OCI-LY7 (cell line): Measurements from ENCODE around the gene AMBP. TPM values are rescaled to one million over a fixed set of nuclear protein-coding genes. Genes with fewer than 3 reads are reported as not detected.

Experiments used
- BruUV-seq: library from RNA; stranded (reverse); fragments of 400-500 nt; replicated peaks from 2 replicates; lab custom pipeline; 2021; lab: Mats Ljungman, UMichigan
- CTCF ChIA-PET: fragments of 300-600 bp; sonication (Branson Sonifier 250); formaldehyde crosslinking; loops from one replicate; lab custom pipeline; 2022; ENCODE audit warnings: antibody characterized with exemption; ENCODE audit not compliant: unreplicated experiment; lab: Charles Lee
- POLR2A ChIA-PET: fragments of 300-600 bp; sonication (Branson Sonifier 250); formaldehyde crosslinking; loops from one replicate; lab custom pipeline; 2022; ENCODE audit warnings: antibody characterized with exemption; lab: Charles Lee
- DNase-seq: peaks from one replicate; pipeline ENCODE4 v3.0.0-alpha.2; 2015; ENCODE audit warnings: low spot score
- H2AFZ ChIP-seq: fragments of 200-600 bp; sonication (generic), shearing (Covaris generic); 2 replicates; pipeline ENCODE4 v1.6.1; 2014; ENCODE audit warnings: mild to moderate bottlenecking, antibody characterized with exemption, low read length, moderate library complexity
- H3K27ac ChIP-seq: fragments of 200-600 bp; sonication (generic); 2 replicates; pipeline ENCODE4 v1.5.1; 2014; ENCODE audit warnings: mixed run types, low read depth, mild to moderate bottlenecking, moderate library complexity, low read length, inconsistent platforms; ENCODE audit not compliant: poor library complexity, severe bottlenecking
- H3K36me3 ChIP-seq: fragments of 200-600 bp; sonication (generic); 2 replicates; pipeline ENCODE4 v1.6.1; 2014; ENCODE audit warnings: mild to moderate bottlenecking, antibody characterized with exemption, low read length, moderate library complexity, mixed read lengths; ENCODE audit not compliant: insufficient read depth
- H3K4me1 ChIP-seq: fragments of 200-600 bp; sonication (generic); 2 replicates; pipeline ENCODE4 v1.5.1; 2014; ENCODE audit warnings: mild to moderate bottlenecking, low read length; ENCODE audit not compliant: insufficient read depth, poor library complexity, severe bottlenecking
- H3K4me2 ChIP-seq: fragments of 200-600 bp; sonication (generic); 2 replicates; pipeline ENCODE4 v1.6.1; 2014; ENCODE audit warnings: mild to moderate bottlenecking, low read length
- H3K4me3 ChIP-seq: fragments of 200-600 bp; sonication (generic); 2 replicates; pipeline ENCODE4 v1.5.1; 2014; ENCODE audit warnings: mild to moderate bottlenecking, low read depth, low read length; ENCODE audit not compliant: poor library complexity, severe bottlenecking
- H3K79me2 ChIP-seq: fragments of 200-600 bp; sonication (generic); 2 replicates; pipeline ENCODE4 v1.6.1; 2016; ENCODE audit warnings: low read depth, mild to moderate bottlenecking, low read length, moderate library complexity, mixed read lengths; ENCODE audit not compliant: insufficient read depth
- H3K9me2 ChIP-seq: fragments of 200-600 bp; sonication (generic); 2 replicates; pipeline ENCODE4 v1.6.1; 2016; ENCODE audit warnings: mild to moderate bottlenecking, low read length, mixed read lengths; ENCODE audit not compliant: insufficient read depth
- H3K9me3 ChIP-seq: fragments of 200-600 bp; sonication (generic); 2 replicates; pipeline ENCODE4 v1.6.1; 2014; ENCODE audit warnings: mild to moderate bottlenecking, mixed run types, low read length, mixed read lengths
- H4K20me1 ChIP-seq: fragments of 200-600 bp; sonication (generic); 2 replicates; pipeline ENCODE4 v1.6.1; 2014; ENCODE audit warnings: mild to moderate bottlenecking, antibody characterized with exemption, low read length, moderate library complexity, mixed read lengths; ENCODE audit not compliant: insufficient read depth
- EZH2phosphoT487 ChIP-seq: fragments of 200-600 bp; sonication (generic); IDR thresholded peaks from 2 replicates; pipeline ENCODE4 v1.6.1; 2018; ENCODE audit warnings: low read depth, borderline replicate concordance, mild to moderate bottlenecking, mixed run types, antibody characterized with exemption, low read length, moderate library complexity, mixed read lengths
- intact Hi-C: fragments of 100-400 bp; cut with micrococcal nuclease; formaldehyde crosslinking; loops from one replicate; pipeline ENCODE4 v1.10.0; 2022; ENCODE audit not compliant: unreplicated experiment
- total RNA-seq, 2 experiments: library from RNA; depleted of rRNA in 1 of 2; stranded (reverse); fragments of >200 nt in 1 of 2; shearing (Covaris generic) in 1 of 2; gene quantifications; 2 replicates each; pipeline ENCODE4 v1.2.3, GENCODE V29; 2014 to 2022
- TF ChIP-seq, protein P1 (sequence below): fragments of 200-600 bp; sonication (generic); conservative IDR thresholded peaks from 2 replicates; pipeline ENCODE4 v1.5.1; 2014; ENCODE audit warnings: mild to moderate bottlenecking, antibody characterized with exemption, low read length, moderate library complexity, mixed read lengths

Gene AMBP
- total RNA-seq, 2 experiments from 2014 or later = not detected

DNA sequence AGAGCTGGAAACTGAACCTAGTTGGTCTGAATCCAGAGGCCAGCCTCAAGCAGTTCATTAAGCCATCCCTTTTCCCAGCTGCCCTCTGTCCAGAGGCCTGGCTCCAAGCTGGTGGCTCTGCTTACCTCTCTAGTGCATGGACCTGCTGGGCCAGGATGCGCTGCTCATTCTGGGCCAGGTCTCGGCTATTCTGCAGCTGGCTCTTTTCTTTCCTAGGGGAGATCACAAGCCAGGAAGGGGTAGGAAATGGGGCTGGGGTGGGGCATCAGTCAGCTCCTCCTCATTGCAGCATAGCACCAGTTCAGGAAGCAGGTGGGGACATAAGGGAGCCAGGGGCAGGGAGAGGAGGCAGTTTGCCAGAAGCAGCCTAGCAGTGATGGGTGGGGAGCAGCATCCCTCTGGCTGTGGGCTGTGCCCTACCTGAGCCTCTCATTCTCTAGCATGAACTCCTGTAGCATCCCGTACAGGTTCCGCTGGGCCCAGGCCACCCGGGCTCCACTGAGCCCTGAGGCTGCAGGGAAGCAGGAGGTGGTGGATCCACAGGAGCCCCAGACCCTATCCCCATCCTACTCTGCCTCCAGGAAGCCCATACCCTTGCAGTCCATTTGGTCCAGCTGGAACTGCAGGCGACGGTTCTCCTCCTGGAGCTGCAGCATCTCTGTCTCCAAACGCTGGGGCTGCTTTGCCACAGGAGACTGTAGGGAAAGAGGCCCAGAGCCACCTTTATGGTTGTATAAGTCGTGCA, 15.8 kb upstream of the AMBP start:
- no peak for DNase-seq
- Histone ChIP-seq H3K9me3 (no peaks in the 10 kb centered on the region), H3K4me2 (no peak overlapping the region), H3K4me1 (no peaks in the 10 kb centered on the region), H3K4me3 (no peak overlapping the region), H3K36me3 (no peaks in the 10 kb centered on the region), H4K20me1 (no peaks in the 10 kb centered on the region), H3K27ac (no peak overlapping the region), H3K9me2 (no peaks in the 10 kb centered on the region), H3K79me2 (no peaks in the 10 kb centered on the region), H2AFZ (no peak overlapping the region)
- no TSS peak for BruUV-seq
- CTCF ChIA-PET = no interaction called here
- POLR2A ChIA-PET = no interaction called here
- TF ChIP-seq EZH2phosphoT487 = no peak
- TF ChIP-seq, protein P1, sequence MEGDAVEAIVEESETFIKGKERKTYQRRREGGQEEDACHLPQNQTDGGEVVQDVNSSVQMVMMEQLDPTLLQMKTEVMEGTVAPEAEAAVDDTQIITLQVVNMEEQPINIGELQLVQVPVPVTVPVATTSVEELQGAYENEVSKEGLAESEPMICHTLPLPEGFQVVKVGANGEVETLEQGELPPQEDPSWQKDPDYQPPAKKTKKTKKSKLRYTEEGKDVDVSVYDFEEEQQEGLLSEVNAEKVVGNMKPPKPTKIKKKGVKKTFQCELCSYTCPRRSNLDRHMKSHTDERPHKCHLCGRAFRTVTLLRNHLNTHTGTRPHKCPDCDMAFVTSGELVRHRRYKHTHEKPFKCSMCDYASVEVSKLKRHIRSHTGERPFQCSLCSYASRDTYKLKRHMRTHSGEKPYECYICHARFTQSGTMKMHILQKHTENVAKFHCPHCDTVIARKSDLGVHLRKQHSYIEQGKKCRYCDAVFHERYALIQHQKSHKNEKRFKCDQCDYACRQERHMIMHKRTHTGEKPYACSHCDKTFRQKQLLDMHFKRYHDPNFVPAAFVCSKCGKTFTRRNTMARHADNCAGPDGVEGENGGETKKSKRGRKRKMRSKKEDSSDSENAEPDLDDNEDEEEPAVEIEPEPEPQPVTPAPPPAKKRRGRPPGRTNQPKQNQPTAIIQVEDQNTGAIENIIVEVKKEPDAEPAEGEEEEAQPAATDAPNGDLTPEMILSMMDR = no peak
- intact Hi-C loops = no loop called here

DNA sequence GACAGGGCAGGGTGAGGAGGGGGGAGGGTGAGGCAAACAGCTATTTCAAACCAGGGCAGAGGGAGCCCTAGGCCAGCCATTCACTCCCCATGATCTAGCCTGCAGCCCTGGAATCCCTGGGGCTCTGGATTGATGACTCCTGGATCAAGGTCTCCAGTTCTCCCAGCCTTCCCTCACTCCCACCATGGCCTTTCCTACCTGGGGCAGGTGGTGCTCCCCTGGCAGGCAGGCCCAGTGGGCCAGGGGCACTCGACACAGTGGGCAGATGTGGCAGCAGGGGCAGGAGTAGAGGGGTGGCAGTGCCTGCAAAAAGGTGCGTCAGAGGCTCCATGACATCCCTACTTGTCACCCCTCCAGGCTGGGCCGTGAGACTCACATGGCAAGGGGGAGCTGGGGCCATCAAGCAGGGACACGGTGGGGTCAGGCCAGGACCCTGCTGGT, 15.0 kb upstream of the AMBP start:
- ChIA-PET CTCF (no interaction called here), POLR2A (no interaction called here)
- Histone ChIP-seq H3K9me3 (no peaks in the 10 kb centered on the region), H3K79me2 (no peaks in the 10 kb centered on the region), H3K9me2 (no peaks in the 10 kb centered on the region), H3K4me3 (no peak overlapping the region), H3K27ac (no peak overlapping the region), H4K20me1 (no peaks in the 10 kb centered on the region), H3K4me1 (no peaks in the 10 kb centered on the region), H3K36me3 (no peaks in the 10 kb centered on the region), H3K4me2 (no peak overlapping the region), H2AFZ (no peak overlapping the region)
- no peak for TF ChIP-seq EZH2phosphoT487
- no TSS peak for BruUV-seq
- no peak for DNase-seq
- intact Hi-C loops = no loop called here

DNA sequence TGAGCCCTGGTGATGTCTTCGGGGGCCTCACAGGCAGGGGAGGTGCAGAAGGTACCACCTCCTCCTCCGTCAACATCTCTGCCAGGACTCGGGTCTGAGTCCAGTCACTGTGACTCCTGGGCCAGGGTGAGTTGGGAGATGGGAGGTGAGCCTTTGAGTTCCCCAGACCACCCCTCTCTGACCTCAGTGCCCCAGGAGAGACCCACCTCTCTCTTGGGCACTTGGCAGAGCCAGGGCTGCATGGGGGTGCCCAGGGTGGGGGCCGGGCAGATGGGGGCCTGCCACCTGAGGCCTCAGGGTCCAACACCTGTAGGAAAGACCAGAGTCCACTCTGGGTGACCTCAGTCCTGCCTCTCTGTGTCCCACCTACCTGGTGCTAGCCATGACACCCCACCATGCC, 14.2 kb upstream of the AMBP start:
- Histone ChIP-seq H3K36me3 (no peaks in the 10 kb centered on the region), H3K27ac (no peak overlapping the region), H2AFZ (no peak overlapping the region), H3K4me3 (no peak overlapping the region), H4K20me1 (no peaks in the 10 kb centered on the region), H3K4me2 (no peak overlapping the region), H3K4me1 (no peaks in the 10 kb centered on the region), H3K9me3 (no peaks in the 10 kb centered on the region), H3K9me2 (no peaks in the 10 kb centered on the region), H3K79me2 (no peaks in the 10 kb centered on the region)
- ChIA-PET CTCF (no interaction called here), POLR2A (no interaction called here)
- TF ChIP-seq, protein P1 = no peak
- no peak for TF ChIP-seq EZH2phosphoT487
- intact Hi-C loops = no loop called here
- no peak for DNase-seq
- no TSS peak for BruUV-seq
